ENCODE data around the gene GPS2.

GPS2 gene

DNA sequence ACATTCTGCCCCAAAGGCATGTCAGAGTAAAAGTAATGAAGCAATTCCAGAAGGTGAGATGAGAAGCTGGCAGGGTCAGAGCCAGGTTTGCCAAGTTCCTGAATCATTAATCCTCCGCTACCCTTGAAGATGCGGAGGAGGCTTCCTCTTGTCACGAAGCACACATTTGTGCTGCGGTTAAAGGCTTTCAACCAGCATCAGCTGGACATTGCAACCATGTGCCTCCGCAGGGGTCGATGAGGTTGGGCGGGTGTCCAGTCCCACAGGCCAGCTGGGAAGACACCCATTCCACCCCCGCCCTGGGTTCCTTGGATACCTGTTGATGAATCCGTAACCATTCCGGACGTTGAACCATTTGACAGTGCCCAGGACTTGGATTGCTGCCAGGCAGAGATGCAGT, 22.0 kb downstream of the GPS2 start:
- no peak for DNase-seq (ENCODE audit: low read depth)

GRCh38 chr17:7292729-7293128, 22.4 kb downstream of the GPS2 start:
- DNase-seq (ENCODE audit: low read depth) = no peak

DNA sequence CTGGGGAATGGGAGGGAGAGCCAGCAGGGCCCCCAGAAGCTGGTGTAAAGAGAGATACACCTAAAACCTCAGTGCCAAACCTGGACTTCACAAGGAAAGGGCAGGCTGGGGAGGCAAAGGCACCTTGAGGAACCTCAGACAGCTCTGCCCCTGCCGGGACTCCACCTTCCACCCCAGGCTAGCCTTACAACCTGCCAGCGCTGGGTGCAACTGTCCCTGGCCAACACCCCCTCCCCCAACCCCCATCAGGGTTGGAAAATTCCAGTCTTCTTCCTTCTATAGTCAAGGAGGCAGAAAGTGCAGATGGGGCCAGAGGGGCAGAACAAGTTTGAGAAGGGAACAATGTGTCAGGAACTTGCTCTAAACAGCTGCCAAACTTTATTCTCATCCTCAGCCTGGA, 23.0 kb downstream of the GPS2 start:
- DNase-seq (ENCODE audit: low read depth) = no peak

DNA sequence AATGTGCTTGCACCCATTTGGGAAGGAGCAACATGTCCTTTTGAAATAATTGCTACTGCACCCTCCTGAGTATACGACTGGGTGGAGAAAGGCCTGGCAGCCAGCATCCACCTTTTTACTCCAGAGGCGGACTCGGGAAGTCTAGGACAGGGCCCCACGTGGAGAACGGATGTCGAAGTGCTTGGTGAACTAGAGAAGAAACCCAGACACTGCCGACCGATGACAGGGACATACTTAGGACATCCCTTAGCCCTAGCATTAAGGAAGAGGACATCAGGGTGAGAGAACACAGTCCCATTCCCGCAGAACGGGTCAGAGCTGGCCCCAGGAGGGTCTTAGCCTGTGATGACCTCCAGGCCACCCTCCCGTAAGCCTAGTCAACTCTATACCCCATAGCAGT, 24.5 kb downstream of the GPS2 start:
- no peak for DNase-seq (ENCODE audit: low read depth)

DNA sequence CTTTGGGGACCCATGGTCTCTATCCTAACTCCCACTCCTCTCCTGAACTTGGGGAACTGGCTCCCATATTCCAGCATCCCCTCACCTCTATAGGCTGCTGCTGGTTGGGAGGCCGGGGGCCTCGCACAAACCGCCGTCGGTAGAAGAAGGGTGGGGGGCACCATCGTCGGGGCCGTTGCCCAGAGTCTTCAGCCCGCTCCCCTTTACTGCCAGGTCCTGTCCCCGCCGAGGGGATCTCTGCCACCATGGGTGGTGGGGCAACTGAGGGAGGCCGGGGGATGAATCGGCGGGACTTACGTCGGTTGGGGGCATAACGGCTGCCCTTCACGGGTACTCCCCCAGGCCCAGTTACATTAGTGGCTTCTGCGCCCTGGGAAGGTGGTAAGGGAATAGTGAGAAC, 25.0 kb downstream of the GPS2 start:
- no peak for DNase-seq (ENCODE audit: low read depth)

DNA sequence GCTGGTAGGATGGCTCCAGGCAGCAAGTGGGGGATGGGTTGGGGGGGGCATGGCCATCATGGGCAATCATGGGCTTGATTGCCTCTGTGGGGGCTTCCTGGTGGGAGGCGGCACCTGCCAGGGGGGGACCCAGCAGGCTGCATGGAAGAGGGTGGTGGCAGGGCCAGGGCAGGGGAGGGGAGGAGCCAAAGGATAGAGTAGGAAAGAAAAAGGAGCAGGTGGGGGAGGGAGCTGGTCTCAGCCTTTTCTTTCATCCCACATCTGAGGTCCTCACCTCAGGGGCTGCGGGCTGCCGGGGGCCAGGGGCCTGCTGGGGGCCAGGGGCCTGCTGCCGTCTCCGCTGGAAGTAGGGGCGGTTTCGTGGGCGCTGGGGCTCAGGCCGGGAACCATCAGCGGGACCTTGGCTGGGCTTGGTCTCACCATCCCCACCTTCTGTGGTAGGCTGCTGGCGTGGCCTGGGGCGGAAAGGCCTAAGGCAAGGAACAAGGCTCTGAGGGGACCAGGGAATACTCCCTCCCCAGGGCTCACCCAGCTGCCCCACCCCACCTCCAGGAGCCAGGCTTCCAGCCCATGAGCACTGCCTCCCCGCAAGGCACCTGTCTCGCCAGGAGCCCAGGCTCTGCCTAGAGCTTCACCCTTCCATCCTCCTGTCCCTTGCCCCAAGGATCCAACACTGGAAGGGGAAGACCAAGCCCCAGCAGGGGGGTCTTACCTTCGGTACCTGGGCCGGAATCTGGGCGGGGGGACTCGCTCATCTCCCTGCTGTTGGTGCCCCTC, 25.7 kb downstream of the GPS2 start:
- no peak for DNase-seq (ENCODE audit: low read depth)

DNA sequence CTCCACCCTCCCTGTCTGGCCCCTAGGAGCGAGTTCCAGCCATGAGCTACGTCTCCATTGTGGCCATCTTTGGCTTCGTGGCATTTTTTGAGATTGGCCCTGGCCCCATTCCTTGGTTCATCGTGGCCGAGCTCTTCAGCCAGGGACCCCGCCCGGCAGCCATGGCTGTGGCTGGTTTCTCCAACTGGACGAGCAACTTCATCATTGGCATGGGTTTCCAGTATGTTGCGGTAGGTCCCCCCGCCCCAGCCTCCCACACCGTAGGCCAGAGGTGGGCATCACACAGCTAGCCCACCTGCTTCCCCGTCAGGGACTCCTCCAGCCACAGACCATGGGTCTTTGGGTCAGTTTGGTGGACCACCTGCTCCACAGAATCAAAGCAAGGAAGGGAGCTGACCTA, 29.5 kb downstream of the GPS2 start:
- no peak for DNase-seq (ENCODE audit: low read depth)

- no peak for DNase-seq (ENCODE audit: low read depth)
Observed at GRCh38 chr17:7284911-7285310, 30.2 kb downstream of the GPS2 start.

DNA sequence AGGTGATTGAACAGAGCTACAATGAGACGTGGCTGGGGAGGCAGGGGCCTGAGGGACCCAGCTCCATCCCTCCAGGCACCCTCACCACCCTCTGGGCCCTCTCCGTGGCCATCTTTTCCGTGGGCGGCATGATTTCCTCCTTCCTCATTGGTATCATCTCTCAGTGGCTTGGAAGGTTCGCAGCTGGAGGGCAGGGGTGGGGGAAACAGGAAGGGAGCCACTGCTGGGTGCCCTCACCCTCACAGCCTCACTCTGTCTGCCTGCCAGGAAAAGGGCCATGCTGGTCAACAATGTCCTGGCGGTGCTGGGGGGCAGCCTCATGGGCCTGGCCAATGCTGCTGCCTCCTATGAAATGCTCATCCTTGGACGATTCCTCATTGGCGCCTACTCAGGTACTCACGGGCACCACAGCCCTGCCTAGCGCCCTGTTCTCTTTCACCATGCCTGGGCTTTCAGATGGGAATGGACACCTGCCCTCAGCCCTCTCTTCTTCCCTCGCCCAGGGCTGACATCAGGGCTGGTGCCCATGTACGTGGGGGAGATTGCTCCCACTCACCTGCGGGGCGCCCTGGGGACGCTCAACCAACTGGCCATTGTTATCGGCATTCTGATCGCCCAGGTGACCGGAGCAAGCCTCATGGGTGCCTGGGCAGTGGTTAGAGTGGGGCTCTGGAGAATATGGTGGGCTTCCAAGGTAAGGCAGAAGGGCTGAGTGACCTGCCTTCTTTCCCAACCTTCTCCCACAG, 31.5 kb downstream of the GPS2 start:
- no peak for DNase-seq (ENCODE audit: low read depth)

- no peak for DNase-seq (ENCODE audit: low read depth)
Observed at GRCh38 chr17:7282752-7283321, 32.3 kb downstream of the GPS2 start.

GRCh38 chr17:7281953-7282751, 33.0 kb downstream of the GPS2 start:
- DNase-seq (ENCODE audit: low read depth) = no peak

GRCh38 chr17:7281074-7281952, 33.8 kb downstream of the GPS2 start, which contains the start of gene SLC2A4:
TSS of gene SLC2A4 (plus strand) at chr17:7281718. CDS start at chr17:7281935, 217 bp downstream.
- peak; percentile 58 for DNase-seq (ENCODE audit: low read depth)

- peak; percentile 75 for DNase-seq (ENCODE audit: low read depth)
Observed at GRCh38 chr17:7280519-7281073, 34.6 kb downstream of the GPS2 start.

DNA sequence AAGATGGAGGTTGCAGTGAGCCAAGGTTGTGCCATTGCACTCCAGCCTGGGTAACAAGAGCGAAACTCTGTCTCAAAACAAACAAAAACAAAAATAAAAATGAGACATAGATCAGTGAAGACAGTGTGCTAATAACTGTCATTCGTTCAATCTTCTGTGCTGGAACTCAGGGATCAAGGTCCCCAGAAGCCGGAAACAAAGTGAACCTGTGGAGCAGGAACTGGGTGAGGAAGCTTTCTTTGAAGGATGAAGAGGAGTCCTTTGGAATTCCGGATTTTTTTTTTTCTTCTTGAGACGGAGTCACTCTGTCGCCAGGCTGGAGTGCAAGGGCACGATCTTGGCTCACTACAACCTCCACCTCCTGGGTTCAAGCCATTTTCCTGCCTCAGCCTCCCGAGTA, 35.7 kb downstream of the GPS2 start:
- DNase-seq (ENCODE audit: low read depth) = no peak

DNA sequence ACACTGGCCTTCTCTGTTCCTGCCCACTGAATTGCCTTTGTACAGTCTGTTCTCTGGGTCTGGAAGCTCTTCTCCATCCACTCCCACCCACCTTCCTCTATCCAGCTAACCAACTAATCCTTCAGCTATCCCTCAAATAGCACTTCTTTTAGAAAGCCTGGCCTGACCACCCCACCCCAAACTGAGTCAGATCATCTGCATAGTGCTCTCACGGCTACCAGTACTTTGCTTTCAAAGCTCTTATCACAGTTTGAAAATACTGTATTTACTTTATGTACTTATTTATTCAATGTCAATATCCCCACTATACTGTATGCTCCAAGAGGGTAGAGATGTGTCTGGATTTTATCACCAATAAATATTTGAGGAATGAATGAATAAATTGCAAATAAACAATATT, 48.4 kb downstream of the GPS2 start:
- DNase-seq (ENCODE audit: low read depth) = no peak

- DNase-seq (ENCODE audit: low read depth) = no peak
Observed at GRCh38 chr17:7263801-7264078, 51.4 kb downstream of the GPS2 start.

GRCh38 chr17:7262935-7263800, 52.0 kb downstream of the GPS2 start:
- no peak for DNase-seq (ENCODE audit: low read depth)
